ENCODE data around the gene DYSF. TPM values are rescaled to one million over a fixed set of nuclear protein-coding genes. Genes with fewer than 3 reads are reported as not detected.

Gene DYSF
- total RNA-seq, 1 experiment from 2014 or later = 0.31 TPM

DNA sequence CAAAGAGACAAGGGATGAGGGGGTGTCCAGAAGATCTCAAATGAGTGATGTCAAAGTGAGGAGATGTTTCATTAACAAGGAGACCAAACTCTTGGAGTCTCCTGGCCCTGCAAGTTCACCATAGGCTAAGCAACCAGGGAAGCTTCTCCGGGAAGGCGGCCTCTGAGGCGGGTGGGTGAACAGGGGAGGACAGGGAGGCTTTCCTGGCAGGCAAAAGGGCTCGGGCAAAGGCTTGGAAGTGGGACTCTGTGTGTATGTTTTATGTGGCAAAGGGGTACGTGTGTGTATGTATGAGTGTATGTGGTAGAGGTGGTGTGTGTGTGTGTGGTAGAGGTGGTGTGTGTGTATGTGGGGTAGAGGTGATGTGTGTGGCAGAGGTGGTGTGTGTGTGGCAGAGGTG lies 163.9 kb downstream of the DYSF start:
- intact Hi-C loops (cut with micrococcal nuclease; ENCODE audit: unreplicated experiment) (no loop called here), in situ Hi-C loops (cut with HindIII; ENCODE audit: low pct_unique_long_range_greater_than_20kb, low sequenced_read_pairs) (no loop called here)
- Histone ChIP-seq H3K9me3 (ENCODE audit: control insufficient read depth, insufficient read depth, low read depth, low read length) (no peaks in the 10 kb centered on the region), H3K36me3 (ENCODE audit: control insufficient read depth, insufficient read depth, low read length) (no peaks in the 10 kb centered on the region), H3K4me1 (ENCODE audit: control insufficient read depth, insufficient read depth, low read length) (no peaks in the 10 kb centered on the region), H3K4me3 (ENCODE audit: low read depth in 2 of 2, low read length in 2 of 2) (no peak overlapping the region), H3K27ac (ENCODE audit: low read length) (no peak overlapping the region), H3K27me3 (ENCODE audit: control insufficient read depth, insufficient read depth, low read length) (no peaks in the 10 kb centered on the region)
- no TSS peak for BruUV-seq (replicated peaks)
- DNase-seq (ENCODE audit: low read depth, low spot score) = no peak
- ATAC-seq = no peak
- no peak for TF ChIP-seq REST (IDR thresholded peaks at IDR 0.05; ENCODE audit: insufficient read depth in 1 of 2, low read depth in 2 of 2, low read length in 1 of 2)
- TF ChIP-seq CTCF (IDR thresholded peaks at IDR 0.05) = no peak
- no peak for TF ChIP-seq SIN3A (IDR thresholded peaks at IDR 0.05; ENCODE audit: borderline replicate concordance, insufficient read depth, low read depth, low read length)
- TF ChIP-seq POLR2AphosphoS5 (IDR thresholded peaks at IDR 0.05; ENCODE audit: low read depth, low read length) = no peak
- TF ChIP-seq TCF7L2 (IDR thresholded peaks at IDR 0.05; ENCODE audit: low read depth, low read length) = no peak
- POLR2A ChIA-PET = no interaction called here
- CTCF ChIA-PET = no interaction called here

DNA sequence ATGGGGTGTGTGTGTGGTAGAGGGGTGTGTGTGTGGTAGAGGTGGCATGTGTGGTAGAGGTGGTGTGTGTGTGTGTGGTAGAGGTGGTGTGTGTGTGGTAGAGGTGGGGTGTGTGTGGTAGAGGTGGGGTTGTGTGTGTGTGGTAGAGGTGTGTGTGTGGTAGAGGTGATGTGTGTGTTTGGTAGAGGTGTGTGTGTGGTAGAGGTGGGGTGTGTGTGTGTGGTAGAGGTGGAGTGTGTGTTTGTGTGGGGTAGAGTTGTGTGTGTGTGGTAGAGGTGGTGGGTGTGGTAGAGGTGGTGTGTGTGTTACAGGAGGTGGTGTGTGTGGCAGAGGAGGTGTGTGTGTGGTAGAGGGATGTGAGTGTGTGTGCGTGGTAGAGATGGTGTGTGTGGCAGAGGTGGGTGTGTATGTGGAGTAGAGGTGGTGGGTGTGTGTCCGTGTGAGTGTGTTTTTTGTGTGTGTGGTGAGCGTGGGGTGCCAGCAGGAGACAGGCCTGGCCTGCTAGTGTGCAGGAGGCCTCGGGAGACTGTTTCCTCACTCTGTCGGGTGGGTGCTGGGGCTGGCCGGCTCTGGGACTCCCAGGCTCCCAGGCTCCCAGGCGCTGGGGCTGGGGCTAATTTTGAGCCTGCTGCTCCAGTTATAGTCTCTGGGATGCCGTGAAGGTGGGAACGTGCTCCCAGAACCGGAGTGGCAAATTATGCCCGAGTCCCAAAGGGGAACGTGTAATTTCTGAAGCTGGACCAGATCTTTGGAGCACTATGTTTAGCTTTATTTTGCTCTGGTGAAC lies 165.2 kb downstream of the DYSF start:
- no peak for TF ChIP-seq SIN3A (IDR thresholded peaks at IDR 0.05; ENCODE audit: borderline replicate concordance, insufficient read depth, low read depth, low read length)
- TF ChIP-seq CTCF (IDR thresholded peaks at IDR 0.05) = no peak
- no peak for TF ChIP-seq REST (IDR thresholded peaks at IDR 0.05; ENCODE audit: insufficient read depth in 1 of 2, low read depth in 2 of 2, low read length in 1 of 2)
- TF ChIP-seq TCF7L2 (IDR thresholded peaks at IDR 0.05; ENCODE audit: low read depth, low read length) = no peak
- TF ChIP-seq POLR2AphosphoS5 (IDR thresholded peaks at IDR 0.05; ENCODE audit: low read depth, low read length) = no peak
- H3K27me3 ChIP-seq (ENCODE audit: control insufficient read depth, insufficient read depth, low read length) = no peaks in the 10 kb centered on the region
- no peak overlapping the region for H3K4me3 ChIP-seq (ENCODE audit: low read depth in 2 of 2, low read length in 2 of 2)
- peak; percentile 85 for ATAC-seq
- DNase-seq (ENCODE audit: low read depth, low spot score) = no peak
- H3K36me3 ChIP-seq (ENCODE audit: control insufficient read depth, insufficient read depth, low read length) = no peaks in the 10 kb centered on the region
- in situ Hi-C loops (cut with HindIII; ENCODE audit: low pct_unique_long_range_greater_than_20kb, low sequenced_read_pairs) (no loop called here), intact Hi-C loops (cut with micrococcal nuclease; ENCODE audit: unreplicated experiment) (no loop called here)
- no TSS peak for BruUV-seq (replicated peaks)
- no peaks in the 10 kb centered on the region for H3K4me1 ChIP-seq (ENCODE audit: control insufficient read depth, insufficient read depth, low read length)
- ChIA-PET CTCF (interaction anchor here (0.6 kb wide), 1 partner anchor 42 kb away, joined by 5 read pairs; no protein-coding TSS in a partner anchor), POLR2A (no interaction called here)
- H3K9me3 ChIP-seq (ENCODE audit: control insufficient read depth, insufficient read depth, low read depth, low read length) = no peaks in the 10 kb centered on the region
- H3K27ac ChIP-seq (ENCODE audit: low read length) = no peak overlapping the region
